Stimulated activated CD8-positive, alpha-beta memory T cell treated with anti-CD3 and anti-CD28 coated beads, Interleukin-4, amount 100 ng/mL, for 48 hours (primary cell): ENCODE data around the gene PEF1.

ENCODE experiments used
- DNase-seq: peaks from one replicate; pipeline ENCODE4 v3.0.0-alpha.2; 2020

PEF1 gene

GRCh38 chr1:31581821-31582810 lies 62.6 kb downstream of the PEF1 start:
- DNase-seq = no peak

DNA sequence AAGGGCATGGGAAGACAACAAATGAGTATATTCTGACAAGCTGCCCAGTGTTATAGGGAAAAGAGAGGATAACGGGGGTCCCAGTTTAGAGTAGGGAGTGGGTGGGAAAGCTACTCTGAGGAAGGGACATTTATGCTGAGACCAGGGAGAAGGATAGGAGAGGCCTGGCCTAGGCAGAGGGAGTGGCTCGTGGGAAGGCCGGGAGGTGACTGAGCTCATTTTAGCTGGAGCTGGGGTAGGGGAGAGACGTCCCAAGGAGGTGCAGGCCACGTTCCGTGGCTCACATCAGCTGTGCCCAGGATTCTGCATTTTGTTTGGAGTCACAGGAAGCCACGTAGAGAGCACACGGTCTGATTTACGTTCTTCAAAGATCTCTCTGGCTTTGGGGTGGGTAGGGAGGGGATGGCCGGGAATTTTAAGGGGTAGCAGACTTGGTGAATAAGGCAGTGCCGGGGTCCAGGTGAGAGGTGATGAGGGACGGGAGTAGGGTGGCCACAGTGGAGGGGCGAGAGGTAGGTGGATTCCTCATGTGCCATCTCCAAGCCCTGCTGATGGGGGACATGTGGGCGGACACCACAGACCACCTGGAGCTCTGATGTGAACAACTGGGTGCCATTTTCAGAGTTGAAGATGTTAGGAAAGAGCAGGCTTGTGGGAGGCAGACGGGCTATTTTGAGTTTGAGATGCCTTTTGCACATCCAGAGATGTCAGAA lies 63.6 kb downstream of the PEF1 start:
- no peak for DNase-seq

GRCh38 chr1:31580513-31580870 lies 64.2 kb downstream of the PEF1 start:
- DNase-seq = no peak
